IMR-90 (cell line): ENCODE results near the gene BACH1. TPM values are rescaled to one million over a fixed set of nuclear protein-coding genes. Genes with fewer than 3 reads are reported as not detected.

Source experiments
- ATAC-seq: fragments of 200-7000 bp; cut with Tn5 transposase; 2 replicates; pipeline ENCODE4 v1.9.1; 2020; ENCODE audit warnings: low read depth, mild to moderate bottlenecking, moderate library complexity
- BruUV-seq: library from RNA; stranded (reverse); fragments of 400-500 nt; replicated peaks from 2 replicates; lab custom pipeline; 2021; lab: Mats Ljungman, UMichigan
- CTCF ChIA-PET: fragments of 300-600 bp; formaldehyde crosslinking; extraction: SDS; loops from one replicate; lab custom pipeline; 2021; ENCODE audit warnings: antibody characterized with exemption; lab: Yijun Ruan, JAX
- POLR2A ChIA-PET: fragments of 300-600 bp; sonication (Branson Sonifier 250); formaldehyde crosslinking; loops from one replicate; lab custom pipeline; 2022; ENCODE audit warnings: antibody characterized with exemption; ENCODE audit not compliant: unreplicated experiment; lab: Charles Lee
- DNase-seq: peaks from one replicate; pipeline ENCODE4 v3.0.0; 2013
- H2AFZ ChIP-seq: replicated peaks from 2 replicates; pipeline ENCODE3; 2013; ENCODE audit warnings: low read length, mild to moderate bottlenecking; ENCODE audit not compliant: poor library complexity
- H2AK5ac ChIP-seq: 2 replicates; pipeline ENCODE4 v1.6.1; 2013; ENCODE audit warnings: low read depth, low read length, inconsistent platforms
- H2AK9ac ChIP-seq: replicated peaks from 2 replicates; pipeline ENCODE3; 2013; ENCODE audit warnings: mild to moderate bottlenecking, low read depth, low read length, moderate library complexity; ENCODE audit not compliant: poor library complexity
- H2BK120ac ChIP-seq: 2 replicates; pipeline ENCODE4 v1.6.1; 2013; ENCODE audit warnings: low read depth, low read length, inconsistent platforms
- H2BK15ac ChIP-seq: 3 replicates; pipeline ENCODE4 v1.6.1; 2013; ENCODE audit warnings: low read depth, low read length, inconsistent platforms
- H2BK20ac ChIP-seq: 2 replicates; pipeline ENCODE4 v1.6.1; 2013; ENCODE audit warnings: low read depth, mild to moderate bottlenecking, inconsistent platforms, low read length, moderate library complexity
- H2BK5ac ChIP-seq: 2 replicates; pipeline ENCODE4 v1.6.1; 2013; ENCODE audit warnings: mild to moderate bottlenecking, low read depth, low read length, inconsistent platforms; ENCODE audit not compliant: poor library complexity, severe bottlenecking
- H3K14ac ChIP-seq: replicated peaks from 2 replicates; pipeline ENCODE4 v1.6.1; 2013; ENCODE audit warnings: low read depth, low read length, inconsistent platforms
- H3K18ac ChIP-seq: 2 replicates; pipeline ENCODE4 v1.6.1; 2013; ENCODE audit warnings: low read depth, low read length, control low read depth
- H3K23ac ChIP-seq: 2 replicates; pipeline ENCODE4 v1.6.1; 2013; ENCODE audit warnings: low read depth, low read length, inconsistent platforms
- H3K27ac ChIP-seq: 2 replicates; pipeline ENCODE4 v1.5.1; 2013; ENCODE audit warnings: mild to moderate bottlenecking, control low read depth, low read length; ENCODE audit not compliant: insufficient read depth
- H3K27me3 ChIP-seq: 2 replicates; pipeline ENCODE4 v1.6.1; 2013; ENCODE audit warnings: low read length; ENCODE audit not compliant: control insufficient read depth, insufficient read depth
- H3K36me3 ChIP-seq: 2 replicates; pipeline ENCODE4 v1.6.1; 2013; ENCODE audit warnings: low read length, mixed read lengths; ENCODE audit not compliant: control insufficient read depth, insufficient read depth
- H3K4ac ChIP-seq: 2 replicates; pipeline ENCODE4 v1.6.1; 2013; ENCODE audit warnings: low read depth, low read length, inconsistent platforms
- H3K4me1 ChIP-seq: 2 replicates; pipeline ENCODE4 v1.6.1; 2013; ENCODE audit warnings: low read length, mixed read lengths; ENCODE audit not compliant: control insufficient read depth, insufficient read depth
- H3K4me2 ChIP-seq: 2 replicates; pipeline ENCODE4 v1.6.1; 2013; ENCODE audit warnings: low read depth, mild to moderate bottlenecking, control low read depth, low read length, moderate library complexity
- H3K4me3 ChIP-seq: 2 replicates; pipeline ENCODE4 v1.5.1; 2013; ENCODE audit warnings: low read depth, mild to moderate bottlenecking, control low read depth, low read length, moderate library complexity; ENCODE audit not compliant: insufficient read depth
- H3K56ac ChIP-seq: 2 replicates; pipeline ENCODE4 v1.6.1; 2013; ENCODE audit warnings: low read length, inconsistent platforms; ENCODE audit not compliant: insufficient read depth; ENCODE audit errors: extremely low read depth
- H3K79me1 ChIP-seq, 2 experiments: 2 replicates each; pipeline ENCODE4 v1.6.1; 2013; ENCODE audit warnings: low read length in 2 of 2, inconsistent platforms in 1 of 2, low read depth in 1 of 2
- H3K9ac ChIP-seq: 2 replicates; pipeline ENCODE4 v1.6.1; 2013; ENCODE audit warnings: low read depth, low read length, control low read depth
- H3K9me1 ChIP-seq: 2 replicates; pipeline ENCODE4 v1.6.1; 2013; ENCODE audit warnings: low read length, inconsistent platforms; ENCODE audit not compliant: insufficient read depth
- H3K9me3 ChIP-seq: 2 replicates; pipeline ENCODE4 v1.6.1; 2013; ENCODE audit warnings: low read length; ENCODE audit not compliant: control insufficient read depth, insufficient read depth
- H4K20me1 ChIP-seq: 2 replicates; pipeline ENCODE4 v1.6.1; 2013; ENCODE audit warnings: low read length, inconsistent platforms; ENCODE audit not compliant: insufficient read depth
- H4K5ac ChIP-seq: 2 replicates; pipeline ENCODE4 v1.6.1; 2013; ENCODE audit warnings: mild to moderate bottlenecking, low read depth, low read length, control low read depth
- H4K8ac ChIP-seq, 2 experiments: 2 replicates each; pipeline ENCODE4 v1.6.1; 2013; ENCODE audit warnings: low read depth in 2 of 2, low read length in 2 of 2, control low read depth in 1 of 2, inconsistent platforms in 1 of 2
- H4K91ac ChIP-seq: 2 replicates; pipeline ENCODE4 v1.6.1; 2013; ENCODE audit warnings: low read depth, low read length, inconsistent platforms; ENCODE audit not compliant: insufficient read depth
- BHLHE40 ChIP-seq: fragments of 150-350 bp; IDR thresholded peaks from 2 replicates; pipeline ENCODE4 v1.6.1; 2016; ENCODE audit warnings: mild to moderate bottlenecking, low read depth, low read length
- CEBPB ChIP-seq: IDR thresholded peaks from 2 replicates; pipeline ENCODE4 v1.6.1; 2012; ENCODE audit warnings: low read depth, low read length, improper control_type of control experiment
- CHD1 ChIP-seq: IDR thresholded peaks from 2 replicates; pipeline ENCODE4 v1.6.1; 2012; ENCODE audit warnings: low read depth, low read length, improper control_type of control experiment
- FOS ChIP-seq: fragments of 150-350 bp; IDR thresholded peaks from 2 replicates; pipeline ENCODE4 v1.6.1; 2016; ENCODE audit warnings: low read depth, low read length
- MAFK ChIP-seq: IDR thresholded peaks from 2 replicates; pipeline ENCODE4 v1.6.1; 2012; ENCODE audit warnings: low read depth, low read length, improper control_type of control experiment
- MAZ ChIP-seq: IDR thresholded peaks from 2 replicates; pipeline ENCODE4 v1.6.1; 2012; ENCODE audit warnings: low read depth, mild to moderate bottlenecking, low read length, improper control_type of control experiment, moderate library complexity, borderline replicate concordance
- MXI1 ChIP-seq: IDR thresholded peaks from 2 replicates; pipeline ENCODE4 v1.6.1; 2012; ENCODE audit warnings: low read depth, mild to moderate bottlenecking, low read length, moderate library complexity, borderline replicate concordance
- NFE2L2 ChIP-seq: fragments of 150-350 bp; IDR thresholded peaks from 2 replicates; pipeline ENCODE4 v1.6.1; 2016; ENCODE audit warnings: low read depth, mild to moderate bottlenecking, low read length
- POLR2A ChIP-seq: IDR thresholded peaks from 2 replicates; pipeline ENCODE4 v1.6.1; 2012; ENCODE audit warnings: mild to moderate bottlenecking, low read depth, low read length
- RAD21 ChIP-seq: IDR thresholded peaks from 2 replicates; pipeline ENCODE4 v1.6.1; 2012; ENCODE audit warnings: low read length, improper control_type of control experiment
- RCOR1 ChIP-seq: IDR thresholded peaks from 2 replicates; pipeline ENCODE4 v1.6.1; 2012; ENCODE audit warnings: mild to moderate bottlenecking, low read length, improper control_type of control experiment; ENCODE audit not compliant: insufficient replicate concordance
- RFX5 ChIP-seq: IDR thresholded peaks from 2 replicates; pipeline ENCODE4 v1.8.0; 2012; ENCODE audit warnings: low read depth, mild to moderate bottlenecking, low read length, moderate library complexity
- SMC3 ChIP-seq: fragments of 150-350 bp; IDR thresholded peaks from 2 replicates; pipeline ENCODE4 v1.6.1; 2016; ENCODE audit warnings: low read depth, mild to moderate bottlenecking, antibody characterized with exemption, low read length, moderate library complexity
- USF2 ChIP-seq: fragments of 150-350 bp; IDR thresholded peaks from 2 replicates; pipeline ENCODE4 v1.6.1; 2017; ENCODE audit warnings: mild to moderate bottlenecking, antibody characterized with exemption, low read length, low read depth
- WGBS, 2 experiments: methylation state at CpG; one replicate each; pipeline versions ENCODE4 v1.1.5 to v1.1.7; 2013; ENCODE audit warnings: missing lambda C conversion rate in 2 of 2; ENCODE audit not compliant: insufficient read length in 1 of 2; ENCODE audit errors: extremely low coverage in 2 of 2; 5-methylcytosine and 5-hydroxymethylcytosine counted together
- dilution Hi-C: fragments of 300-500 bp; cut with HindIII; formaldehyde crosslinking; loops from one replicate; pipeline ENCODE4 v1.14.3; 2018; ENCODE audit warnings: low sequenced_read_pairs; ENCODE audit not compliant: unreplicated experiment
- in situ Hi-C: fragments of 300-500 bp; cut with MboI; formaldehyde crosslinking; loops from 3 replicates; pipeline ENCODE4 v1.14.3; 2019; ENCODE audit warnings: low sequenced_read_pairs, inconsistent platforms, mixed read lengths
- intact Hi-C: fragments of 100-400 bp; cut with micrococcal nuclease; formaldehyde crosslinking; loops from 2 replicates; pipeline ENCODE4 v1.10.0; 2022
- polyA plus RNA-seq, 3 experiments: library from polyadenylated mRNA; depleted of rRNA; stranded (reverse); fragments of >200 nt; gene quantifications; 2 replicates each; pipeline ENCODE4 v1.2.3, GENCODE V29; 2012; ENCODE audit warnings: low replicate concordance in 1 of 3
- total RNA-seq: library from RNA; depleted of rRNA; stranded (reverse); fragments of >200 nt; gene quantifications from 2 replicates; pipeline ENCODE4 v1.2.3, GENCODE V29; 2012
- TF ChIP-seq, protein P1 (sequence below): fragments of 150-350 bp; IDR thresholded peaks from 2 replicates; pipeline ENCODE4 v1.6.1; 2016; ENCODE audit warnings: low read depth, mild to moderate bottlenecking, low read length, moderate library complexity, borderline replicate concordance
- TF ChIP-seq, protein P2 (sequence below): conservative IDR thresholded peaks from 2 replicates; pipeline ENCODE4 v1.5.1; 2012; ENCODE audit warnings: mild to moderate bottlenecking, low read depth, low read length, improper control_type of control experiment

BACH1 gene
- total and polyA plus RNA-seq, 2 of the 4 experiments (the other 2 are of a cell fraction): 23.1 to 108 TPM

DNA sequence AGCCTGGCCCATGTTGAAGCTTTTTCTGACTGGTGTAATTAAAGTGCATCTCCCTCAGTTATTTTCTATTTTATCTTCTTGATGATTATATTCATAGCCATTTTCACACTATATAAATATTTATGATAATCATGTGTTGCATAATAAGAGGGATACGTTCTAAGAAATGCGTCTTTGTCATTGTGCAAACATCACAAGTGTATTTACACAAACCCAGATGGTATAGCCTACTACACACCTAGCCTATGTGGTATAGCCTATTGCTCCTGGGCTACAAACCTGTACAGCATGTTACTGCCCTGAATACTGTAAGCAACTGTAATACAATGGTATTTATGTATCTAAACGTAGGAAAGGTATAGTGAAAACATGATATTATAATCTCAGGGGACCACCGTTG, 88.1 kb downstream of the BACH1 start:
- CTCF ChIA-PET: no interaction called here

More for the DNA sequence above, 88.1 kb downstream of the BACH1 start:
- in situ Hi-C loops (no loop called here), intact Hi-C loops (no loop called here), dilution Hi-C loops (no loop called here)
- no peaks in the 10 kb centered on the region for H3K9me3 ChIP-seq
- no peak overlapping the region for H4K91ac ChIP-seq
- peaks cover 0 to 5% of the 10 kb centered on the region in 2 experiments; a peak in 2 of 4 replicates for H3K79me1 ChIP-seq
- H3K4me3 ChIP-seq: no peak overlapping the region
- no peak overlapping the region for H3K18ac ChIP-seq
- no peaks in the 10 kb centered on the region for H3K27me3 ChIP-seq
- no peaks in the 10 kb centered on the region for H4K20me1 ChIP-seq
- peaks cover 2% of the 10 kb centered on the region for H3K4me1 ChIP-seq
- no peak overlapping the region for H2AFZ ChIP-seq
- H2AK9ac ChIP-seq: no peak overlapping the region
- POLR2A ChIA-PET: no interaction called here
- H2AK5ac ChIP-seq: no peak overlapping the region
- H4K5ac ChIP-seq: no peak overlapping the region
- DNase-seq: no peak
- H3K9ac ChIP-seq: no peak overlapping the region
- H3K56ac ChIP-seq: no peak overlapping the region
- no peak overlapping the region for H3K27ac ChIP-seq
- H3K9me1 ChIP-seq: no peaks in the 10 kb centered on the region
- H4K8ac ChIP-seq: no peak overlapping the region
- BruUV-seq: no TSS peak
- no peak for ATAC-seq
- no peak overlapping the region for H3K23ac ChIP-seq
- H2BK20ac ChIP-seq: no peak overlapping the region
- no peak overlapping the region for H3K4ac ChIP-seq
- TF ChIP-seq NFE2L2 (no peak), RAD21 (no peak), SMC3 (no peak), FOS (no peak), MAZ (no peak), MAFK (no peak), CEBPB (no peak), POLR2A (no peak), MXI1 (no peak), BHLHE40 (no peak), RCOR1 (no peak), CHD1 (no peak), RFX5 (no peak), USF2 (no peak)
- TF ChIP-seq, protein P1, sequence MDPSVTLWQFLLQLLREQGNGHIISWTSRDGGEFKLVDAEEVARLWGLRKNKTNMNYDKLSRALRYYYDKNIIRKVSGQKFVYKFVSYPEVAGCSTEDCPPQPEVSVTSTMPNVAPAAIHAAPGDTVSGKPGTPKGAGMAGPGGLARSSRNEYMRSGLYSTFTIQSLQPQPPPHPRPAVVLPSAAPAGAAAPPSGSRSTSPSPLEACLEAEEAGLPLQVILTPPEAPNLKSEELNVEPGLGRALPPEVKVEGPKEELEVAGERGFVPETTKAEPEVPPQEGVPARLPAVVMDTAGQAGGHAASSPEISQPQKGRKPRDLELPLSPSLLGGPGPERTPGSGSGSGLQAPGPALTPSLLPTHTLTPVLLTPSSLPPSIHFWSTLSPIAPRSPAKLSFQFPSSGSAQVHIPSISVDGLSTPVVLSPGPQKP: no peak
- TF ChIP-seq, protein P2, sequence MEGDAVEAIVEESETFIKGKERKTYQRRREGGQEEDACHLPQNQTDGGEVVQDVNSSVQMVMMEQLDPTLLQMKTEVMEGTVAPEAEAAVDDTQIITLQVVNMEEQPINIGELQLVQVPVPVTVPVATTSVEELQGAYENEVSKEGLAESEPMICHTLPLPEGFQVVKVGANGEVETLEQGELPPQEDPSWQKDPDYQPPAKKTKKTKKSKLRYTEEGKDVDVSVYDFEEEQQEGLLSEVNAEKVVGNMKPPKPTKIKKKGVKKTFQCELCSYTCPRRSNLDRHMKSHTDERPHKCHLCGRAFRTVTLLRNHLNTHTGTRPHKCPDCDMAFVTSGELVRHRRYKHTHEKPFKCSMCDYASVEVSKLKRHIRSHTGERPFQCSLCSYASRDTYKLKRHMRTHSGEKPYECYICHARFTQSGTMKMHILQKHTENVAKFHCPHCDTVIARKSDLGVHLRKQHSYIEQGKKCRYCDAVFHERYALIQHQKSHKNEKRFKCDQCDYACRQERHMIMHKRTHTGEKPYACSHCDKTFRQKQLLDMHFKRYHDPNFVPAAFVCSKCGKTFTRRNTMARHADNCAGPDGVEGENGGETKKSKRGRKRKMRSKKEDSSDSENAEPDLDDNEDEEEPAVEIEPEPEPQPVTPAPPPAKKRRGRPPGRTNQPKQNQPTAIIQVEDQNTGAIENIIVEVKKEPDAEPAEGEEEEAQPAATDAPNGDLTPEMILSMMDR: no peak
- H2BK5ac ChIP-seq: no peak overlapping the region
- no peak overlapping the region for H3K4me2 ChIP-seq
- WGBS, 2 experiments: no CpG with 5 or more reads among the region's 4 CpGs
- no peaks in the 10 kb centered on the region for H3K36me3 ChIP-seq
- H2BK15ac ChIP-seq: no peak overlapping the region
- no peak overlapping the region for H2BK120ac ChIP-seq
- no peak overlapping the region for H3K14ac ChIP-seq
